ENCODE measurements around the gene PLA2G2A.

DNA sequence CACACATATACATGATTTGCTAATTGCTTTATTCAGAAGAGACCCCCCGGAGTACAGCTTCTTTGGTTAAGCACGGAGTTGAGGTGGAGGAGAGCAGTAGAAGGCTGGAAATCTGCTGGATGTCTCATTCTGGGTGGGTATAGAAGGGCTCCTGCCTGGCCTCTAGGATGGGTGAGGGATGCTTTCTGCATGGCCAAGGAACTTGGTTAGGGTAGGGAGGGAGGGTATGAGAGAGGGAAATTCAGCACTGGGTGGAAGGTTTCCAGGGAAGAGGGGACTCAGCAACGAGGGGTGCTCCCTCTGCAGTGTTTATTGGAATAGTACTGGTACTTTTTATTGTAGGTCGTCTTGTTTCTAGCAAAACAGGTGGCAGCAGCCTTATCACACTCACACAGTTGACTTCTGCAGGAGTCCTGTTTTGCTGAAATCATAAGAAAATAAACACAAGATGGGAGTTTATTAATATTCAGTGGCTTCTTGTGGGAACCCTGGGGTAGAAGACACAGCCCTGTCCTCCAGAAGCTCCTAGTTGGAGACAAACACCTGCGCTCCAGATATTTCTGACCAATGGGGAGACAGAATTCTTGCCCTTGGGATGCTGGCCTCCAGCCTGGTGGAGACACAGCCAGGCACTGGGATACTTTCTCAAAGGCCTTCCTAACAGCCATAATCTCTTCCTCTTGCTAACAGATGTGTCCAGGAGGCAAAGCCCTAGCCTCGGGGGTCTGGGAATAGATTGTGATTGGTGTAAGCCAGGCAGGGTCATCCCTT, 3.8 kb downstream of the PLA2G2A start:
- TF ChIP-seq, protein P1, sequence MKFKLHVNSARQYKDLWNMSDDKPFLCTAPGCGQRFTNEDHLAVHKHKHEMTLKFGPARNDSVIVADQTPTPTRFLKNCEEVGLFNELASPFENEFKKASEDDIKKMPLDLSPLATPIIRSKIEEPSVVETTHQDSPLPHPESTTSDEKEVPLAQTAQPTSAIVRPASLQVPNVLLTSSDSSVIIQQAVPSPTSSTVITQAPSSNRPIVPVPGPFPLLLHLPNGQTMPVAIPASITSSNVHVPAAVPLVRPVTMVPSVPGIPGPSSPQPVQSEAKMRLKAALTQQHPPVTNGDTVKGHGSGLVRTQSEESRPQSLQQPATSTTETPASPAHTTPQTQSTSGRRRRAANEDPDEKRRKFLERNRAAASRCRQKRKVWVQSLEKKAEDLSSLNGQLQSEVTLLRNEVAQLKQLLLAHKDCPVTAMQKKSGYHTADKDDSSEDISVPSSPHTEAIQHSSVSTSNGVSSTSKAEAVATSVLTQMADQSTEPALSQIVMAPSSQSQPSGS (IDR thresholded peaks at IDR 0.05; ENCODE audit: low read length) = no peak
- TF ChIP-seq, protein P2, sequence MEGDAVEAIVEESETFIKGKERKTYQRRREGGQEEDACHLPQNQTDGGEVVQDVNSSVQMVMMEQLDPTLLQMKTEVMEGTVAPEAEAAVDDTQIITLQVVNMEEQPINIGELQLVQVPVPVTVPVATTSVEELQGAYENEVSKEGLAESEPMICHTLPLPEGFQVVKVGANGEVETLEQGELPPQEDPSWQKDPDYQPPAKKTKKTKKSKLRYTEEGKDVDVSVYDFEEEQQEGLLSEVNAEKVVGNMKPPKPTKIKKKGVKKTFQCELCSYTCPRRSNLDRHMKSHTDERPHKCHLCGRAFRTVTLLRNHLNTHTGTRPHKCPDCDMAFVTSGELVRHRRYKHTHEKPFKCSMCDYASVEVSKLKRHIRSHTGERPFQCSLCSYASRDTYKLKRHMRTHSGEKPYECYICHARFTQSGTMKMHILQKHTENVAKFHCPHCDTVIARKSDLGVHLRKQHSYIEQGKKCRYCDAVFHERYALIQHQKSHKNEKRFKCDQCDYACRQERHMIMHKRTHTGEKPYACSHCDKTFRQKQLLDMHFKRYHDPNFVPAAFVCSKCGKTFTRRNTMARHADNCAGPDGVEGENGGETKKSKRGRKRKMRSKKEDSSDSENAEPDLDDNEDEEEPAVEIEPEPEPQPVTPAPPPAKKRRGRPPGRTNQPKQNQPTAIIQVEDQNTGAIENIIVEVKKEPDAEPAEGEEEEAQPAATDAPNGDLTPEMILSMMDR (IDR thresholded peaks at IDR 0.05 in 2 of 3, conservative IDR thresholded peaks at IDR 0.05 in 1 of 3; ENCODE audit: control insufficient read depth in 2 of 3, extremely low read depth in 1 of 3, insufficient read depth in 1 of 3, low read depth in 3 of 3, low read length in 3 of 3) = no peak
- TF ChIP-seq, protein P3, sequence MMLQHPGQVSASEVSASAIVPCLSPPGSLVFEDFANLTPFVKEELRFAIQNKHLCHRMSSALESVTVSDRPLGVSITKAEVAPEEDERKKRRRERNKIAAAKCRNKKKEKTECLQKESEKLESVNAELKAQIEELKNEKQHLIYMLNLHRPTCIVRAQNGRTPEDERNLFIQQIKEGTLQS (IDR thresholded peaks at IDR 0.05; ENCODE audit: borderline replicate concordance, extremely low read depth, low read depth, low read length) = no peak

Data from GM12878 (cell line).